ENCODE measurements around the gene ZNF273.
"Not testable (repeated sequence)": the region's sequence is repeated elsewhere in the genome, so short reads cannot be mapped to it uniquely, and the experiment has no call there.

Gene ZNF273

DNA sequence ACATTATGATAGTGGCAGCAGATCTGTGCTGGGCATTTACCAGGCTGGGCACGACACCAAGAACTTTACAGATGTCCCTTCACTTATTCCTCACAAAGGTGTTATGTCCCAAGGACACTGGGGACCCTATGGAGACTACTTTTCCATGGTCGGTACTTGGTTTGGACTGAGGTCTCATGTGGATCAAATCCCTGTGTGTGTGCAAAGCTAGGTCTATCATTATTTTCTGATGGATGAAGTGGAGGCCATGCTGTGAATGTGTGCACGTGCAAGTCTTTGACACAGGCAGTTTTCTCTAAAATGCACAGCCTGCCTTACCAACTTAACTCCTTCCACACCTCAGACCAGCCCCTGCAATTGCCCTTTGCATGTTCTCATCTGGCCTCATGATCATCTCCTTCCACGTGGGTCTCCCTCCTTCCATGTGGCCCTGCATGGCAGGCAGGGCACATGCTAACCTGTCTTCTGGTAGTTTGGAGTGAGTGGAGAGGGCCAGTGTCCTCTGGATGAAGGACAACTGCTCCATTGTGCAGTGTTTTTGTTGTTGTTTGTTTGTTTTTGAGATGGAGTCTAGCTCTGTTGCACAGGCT is 16.0 kb upstream of the ZNF273 start:
- no peak for DNase-seq (ENCODE audit: low read depth)
- no peak overlapping the region for H3K4me3 ChIP-seq (ENCODE audit: low read length)
- TF ChIP-seq, protein P1, sequence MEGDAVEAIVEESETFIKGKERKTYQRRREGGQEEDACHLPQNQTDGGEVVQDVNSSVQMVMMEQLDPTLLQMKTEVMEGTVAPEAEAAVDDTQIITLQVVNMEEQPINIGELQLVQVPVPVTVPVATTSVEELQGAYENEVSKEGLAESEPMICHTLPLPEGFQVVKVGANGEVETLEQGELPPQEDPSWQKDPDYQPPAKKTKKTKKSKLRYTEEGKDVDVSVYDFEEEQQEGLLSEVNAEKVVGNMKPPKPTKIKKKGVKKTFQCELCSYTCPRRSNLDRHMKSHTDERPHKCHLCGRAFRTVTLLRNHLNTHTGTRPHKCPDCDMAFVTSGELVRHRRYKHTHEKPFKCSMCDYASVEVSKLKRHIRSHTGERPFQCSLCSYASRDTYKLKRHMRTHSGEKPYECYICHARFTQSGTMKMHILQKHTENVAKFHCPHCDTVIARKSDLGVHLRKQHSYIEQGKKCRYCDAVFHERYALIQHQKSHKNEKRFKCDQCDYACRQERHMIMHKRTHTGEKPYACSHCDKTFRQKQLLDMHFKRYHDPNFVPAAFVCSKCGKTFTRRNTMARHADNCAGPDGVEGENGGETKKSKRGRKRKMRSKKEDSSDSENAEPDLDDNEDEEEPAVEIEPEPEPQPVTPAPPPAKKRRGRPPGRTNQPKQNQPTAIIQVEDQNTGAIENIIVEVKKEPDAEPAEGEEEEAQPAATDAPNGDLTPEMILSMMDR (conservative IDR thresholded peaks at IDR 0.05; ENCODE audit: low read length): no peak

- no peak overlapping the region for H3K4me3 ChIP-seq (ENCODE audit: low read length)
- TF ChIP-seq, protein P1 (conservative IDR thresholded peaks at IDR 0.05; ENCODE audit: low read length): no peak
- no peak for DNase-seq (ENCODE audit: low read depth)
Measured at GRCh38 chr7:64887756-64888508, 15.1 kb upstream of the ZNF273 start.

DNA sequence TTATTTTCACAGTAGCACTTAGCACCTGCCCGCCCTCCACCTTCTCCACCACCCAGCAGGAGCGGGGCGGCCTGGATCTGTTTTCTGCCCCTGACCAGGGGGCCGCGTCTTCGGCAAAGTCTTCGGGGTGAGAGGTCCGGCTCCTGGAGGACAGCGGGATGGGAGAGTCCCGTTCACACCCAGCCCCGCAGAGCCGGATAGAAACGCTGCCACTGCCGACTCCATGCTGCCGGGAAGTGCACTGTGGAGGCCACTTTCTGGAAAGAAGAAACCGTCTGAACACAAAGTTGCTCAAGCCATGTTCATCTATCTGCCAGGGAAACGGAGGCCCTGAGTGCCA is 14.5 kb upstream of the ZNF273 start:
- peak overlapping the region; percentile 52 for H3K4me3 ChIP-seq (ENCODE audit: low read length)
- TF ChIP-seq, protein P1 (conservative IDR thresholded peaks at IDR 0.05; ENCODE audit: low read length): no peak
- no peak for DNase-seq (ENCODE audit: low read depth)

GRCh38 chr7:64888901-64889685 is 14.0 kb upstream of the ZNF273 start:
- DNase-seq (ENCODE audit: low read depth): no peak
- TF ChIP-seq, protein P1 (conservative IDR thresholded peaks at IDR 0.05; ENCODE audit: low read length): no peak
- H3K4me3 ChIP-seq (ENCODE audit: low read length): peak overlapping the region; percentile 52

GRCh38 chr7:64889686-64890162 is 13.3 kb upstream of the ZNF273 start:
- DNase-seq (ENCODE audit: low read depth): no peak
- TF ChIP-seq, protein P1 (conservative IDR thresholded peaks at IDR 0.05; ENCODE audit: low read length): no peak
- H3K4me3 ChIP-seq (ENCODE audit: low read length): no peak overlapping the region

GRCh38 chr7:64890273-64890672 is 12.8 kb upstream of the ZNF273 start:
- not testable (repeated sequence) for DNase-seq (ENCODE audit: low read depth); H3K4me3 ChIP-seq (ENCODE audit: low read length)

- TF ChIP-seq, protein P1 (conservative IDR thresholded peaks at IDR 0.05; ENCODE audit: low read length): no peak
- H3K4me3 ChIP-seq (ENCODE audit: low read length): no peak overlapping the region
- DNase-seq (ENCODE audit: low read depth): no peak
Measured at GRCh38 chr7:64890761-64891362, 12.2 kb upstream of the ZNF273 start.

DNA sequence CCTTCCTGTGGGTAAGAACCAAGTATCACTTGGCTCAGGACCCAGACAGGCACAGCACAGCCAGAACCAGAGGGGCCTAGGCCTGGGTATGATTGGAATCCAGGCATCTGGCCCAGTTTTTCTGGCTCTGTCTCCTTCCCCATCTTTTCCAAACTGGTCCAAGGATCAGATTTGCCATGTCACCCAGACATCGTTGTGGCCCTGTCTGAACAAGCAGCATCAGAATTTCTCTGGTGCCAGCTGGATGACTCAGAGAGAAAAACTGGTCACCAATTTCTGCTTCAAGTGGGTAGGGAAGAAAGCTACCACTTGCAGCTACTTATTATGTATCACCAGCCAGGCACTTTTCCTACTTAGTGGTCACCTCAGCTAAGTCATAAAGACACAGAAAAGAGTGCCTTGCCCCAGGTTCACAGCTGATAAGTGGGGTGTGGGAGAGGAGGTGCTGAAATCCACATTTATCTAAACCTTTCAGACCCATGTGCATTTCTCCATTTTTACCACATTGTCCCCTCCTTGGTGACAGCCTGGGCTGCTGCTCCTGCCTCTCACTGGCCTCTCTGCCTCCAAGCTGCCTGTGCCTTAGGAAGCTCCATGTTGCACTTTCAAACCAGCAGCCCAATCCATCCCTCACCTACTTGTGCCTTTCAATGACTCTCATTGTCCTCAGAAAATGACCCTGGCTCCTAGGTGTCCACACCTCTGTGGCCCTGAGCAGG is 11.6 kb upstream of the ZNF273 start:
- peak; percentile 18 for DNase-seq (ENCODE audit: low read depth)
- not testable (repeated sequence) for H3K4me3 ChIP-seq (ENCODE audit: low read length)

Measured in AG10803 (cell line).